ENCODE measurements around the gene CDC42BPB.

The CDC42BPB gene

GRCh38 chr14:102942069-102942468, 115.3 kb downstream of the CDC42BPB start:
- no peak overlapping the region for H3K4me3 ChIP-seq (replicated peaks; ENCODE audit: low read depth, low read length)
- DNase-seq (ENCODE audit: extremely low read depth, low read depth), result no peak
- no peak for TF ChIP-seq CTCF (IDR thresholded peaks at IDR 0.05; ENCODE audit: low read depth, low read length, missing control alignments)

GRCh38 chr14:102941419-102942011, 115.8 kb downstream of the CDC42BPB start:
- no peak overlapping the region for H3K4me3 ChIP-seq (replicated peaks; ENCODE audit: low read depth, low read length)
- no peak for DNase-seq (ENCODE audit: extremely low read depth, low read depth)
- TF ChIP-seq CTCF (IDR thresholded peaks at IDR 0.05; ENCODE audit: low read depth, low read length, missing control alignments), result no peak

GRCh38 chr14:102940729-102941362, 116.5 kb downstream of the CDC42BPB start:
- no peak overlapping the region for H3K4me3 ChIP-seq (replicated peaks; ENCODE audit: low read depth, low read length)
- no peak for DNase-seq (ENCODE audit: extremely low read depth, low read depth)
- TF ChIP-seq CTCF (IDR thresholded peaks at IDR 0.05; ENCODE audit: low read depth, low read length, missing control alignments), result no peak

GRCh38 chr14:102939820-102940561, 117.4 kb downstream of the CDC42BPB start:
- TF ChIP-seq CTCF (IDR thresholded peaks at IDR 0.05; ENCODE audit: low read depth, low read length, missing control alignments), result no peak
- no peak for DNase-seq (ENCODE audit: extremely low read depth, low read depth)
- H3K4me3 ChIP-seq (replicated peaks; ENCODE audit: low read depth, low read length), result no peak overlapping the region

- DNase-seq (ENCODE audit: extremely low read depth, low read depth), result no peak
- H3K4me3 ChIP-seq (replicated peaks; ENCODE audit: low read depth, low read length), result no peak overlapping the region
- TF ChIP-seq CTCF (IDR thresholded peaks at IDR 0.05; ENCODE audit: low read depth, low read length, missing control alignments), result no peak
These were observed 118.0 kb downstream of the CDC42BPB start for GRCh38 chr14:102939329-102939728.

- DNase-seq (ENCODE audit: extremely low read depth, low read depth), result no peak
- TF ChIP-seq CTCF (IDR thresholded peaks at IDR 0.05; ENCODE audit: low read depth, low read length, missing control alignments), result no peak
- H3K4me3 ChIP-seq (replicated peaks; ENCODE audit: low read depth, low read length), result no peak overlapping the region
These were observed 119.2 kb downstream of the CDC42BPB start for GRCh38 chr14:102938191-102938590.
